ENCODE results near the gene CXCL16. TPM values are rescaled to one million over a fixed set of nuclear protein-coding genes. Genes with fewer than 3 reads are reported as not detected.

Gene CXCL16
- total and polyA plus RNA-seq, 10 of the 15 experiments (the other 5 are each of a cell fraction or from before 2014, with no cell fraction given), result 0.15 to 2.2 (median 0.65) TPM

- H3K27me3 ChIP-seq (replicated peaks in 1 of 2; ENCODE audit: control insufficient read depth in 2 of 2, insufficient read depth in 2 of 2, low read length in 1 of 2), result peaks cover 3 to 4% of the 10 kb centered on the region in 2 experiments; a peak in 3 of 4 replicates
- no peak overlapping the region for H3K4me3 ChIP-seq
- intact Hi-C loops (cut with micrococcal nuclease; ENCODE audit: unreplicated experiment), result loop anchor here (10.0 kb wide), 1 partner anchor 46 kb away; the partner anchor contains the start of genes CXCL16, MED11 and ZMYND15
- CTCF ChIA-PET, result interaction anchor here (0.7 to 1.8 kb wide), 2 partner anchors 10 to 284 kb away, joined by 3 to 5 read pairs; no protein-coding TSS in a partner anchor
- no peaks in the 10 kb centered on the region for H3K4me1 ChIP-seq (ENCODE audit: control insufficient read depth, insufficient read depth, low read length)
- H3K9me3 ChIP-seq (replicated peaks; ENCODE audit: control insufficient read depth, insufficient read depth, low read length), result no peaks in the 10 kb centered on the region
- DNase-seq (ENCODE audit: low read depth, low spot score) (no peak), FAIRE-seq (no peak), ATAC-seq (no peak)
- SMC1A ChIA-PET (ENCODE audit: uncharacterized antibody, unreplicated experiment), result no interaction called here
- no peak overlapping the region for H3K27ac ChIP-seq (ENCODE audit: control insufficient read depth, insufficient read depth)
- RAD21 ChIA-PET (ENCODE audit: unreplicated experiment), result no interaction called here
- no peak overlapping the region for H3K4me2 ChIP-seq (ENCODE audit: control insufficient read depth, insufficient read depth)
- 60% methylated on average over 10 of the region's 11 CpGs for WGBS (ENCODE audit: insufficient coverage, insufficient replicate concordance, low lambda C conversion rate, missing lambda C conversion rate)
- POLR2A ChIA-PET, result no interaction called here
- H3K79me2 ChIP-seq (ENCODE audit: control insufficient read depth, insufficient read depth, low read length), result no peaks in the 10 kb centered on the region
- H3K9ac ChIP-seq (ENCODE audit: control insufficient read depth, insufficient read depth, low read length), result no peak overlapping the region
- no peak overlapping the region for H2AFZ ChIP-seq (ENCODE audit: control insufficient read depth, low read depth, low read length)
- in situ Hi-C loops (cut with MboI), result no loop called here
- H3K36me3 ChIP-seq (ENCODE audit: control insufficient read depth in 2 of 2, insufficient read depth in 2 of 2, low read length in 1 of 2), result no peaks in the 10 kb centered on the region
- BruUV-seq (replicated peaks), result no TSS peak
- no peak for TF ChIP-seq SREBF2 (IDR thresholded peaks at IDR 0.05; ENCODE audit: low read length)
- TF ChIP-seq MYC (IDR thresholded peaks at IDR 0.05; ENCODE audit: insufficient read depth, insufficient read length, insufficient replicate concordance, low read length, severe bottlenecking), result no peak
- no peak for TF ChIP-seq ZBTB40 (IDR thresholded peaks at IDR 0.05; ENCODE audit: borderline replicate concordance)
- no peak for TF ChIP-seq CREM (IDR thresholded peaks at IDR 0.05; ENCODE audit: low read depth)
- TF ChIP-seq JUNB (IDR thresholded peaks at IDR 0.05), result no peak
- no peak for TF ChIP-seq HDAC2 (IDR thresholded peaks at IDR 0.05)
- no peak for TF ChIP-seq SMARCA5 (IDR thresholded peaks at IDR 0.05)
- no peak for TF ChIP-seq TARDBP (IDR thresholded peaks at IDR 0.05; ENCODE audit: borderline replicate concordance)
- no peak for TF ChIP-seq RAD51 (IDR thresholded peaks at IDR 0.05)
- no peak for TF ChIP-seq ESRRA (IDR thresholded peaks at IDR 0.05; ENCODE audit: low read length)
- no peak for TF ChIP-seq ZNF622 (IDR thresholded peaks at IDR 0.05)
- no peaks in the 10 kb centered on the region for H4K20me1 ChIP-seq (ENCODE audit: control insufficient read depth, insufficient read depth)
Measured at GRCh38 chr17:4780325-4780955, 40.7 kb upstream of the CXCL16 start.

Data from GM12878 (cell line).